Bronchial epithelial cell (primary cell): ENCODE measurements around the gene DRP2. TPM values are rescaled to one million over a fixed set of nuclear protein-coding genes. Genes with fewer than 3 reads are reported as not detected.

Experiments
- DNase-seq: peaks from one replicate; pipeline ENCODE4 v3.0.0-alpha.2; 2010; ENCODE audit warnings: low read depth
- FAIRE-seq: peaks from 2 replicates; lab custom pipeline; 2011; peaks lifted over from hg19 to GRCh38; lab: Jason Lieb, UNC
- H3K27me3 ChIP-seq: 2 replicates; pipeline ENCODE4 v1.5.1; 2011; ENCODE audit warnings: low read length; ENCODE audit not compliant: control insufficient read depth, insufficient read depth
- H3K36me3 ChIP-seq: 2 replicates; pipeline ENCODE4 v1.5.1; 2011; ENCODE audit warnings: low read length; ENCODE audit not compliant: control insufficient read depth, insufficient read depth
- H3K4me3 ChIP-seq: 2 replicates; pipeline ENCODE4 v1.5.1; 2011; ENCODE audit warnings: mild to moderate bottlenecking, low read depth, low read length, control low read depth
- total RNA-seq: library from RNA; depleted of rRNA; stranded (reverse); fragments of >200 nt; gene quantifications from 2 replicates; pipeline ENCODE4 v1.2.1, GENCODE V29; 2014
- TF ChIP-seq, protein P1 (sequence below): IDR thresholded peaks from 2 replicates; pipeline ENCODE4 v1.5.1; 2011; ENCODE audit warnings: mild to moderate bottlenecking, moderate library complexity, low read length, control low read depth, inconsistent platforms; ENCODE audit not compliant: insufficient read depth, severe bottlenecking

Gene DRP2
- total RNA-seq, 1 donor from 2014 or later, result not detected

DNA sequence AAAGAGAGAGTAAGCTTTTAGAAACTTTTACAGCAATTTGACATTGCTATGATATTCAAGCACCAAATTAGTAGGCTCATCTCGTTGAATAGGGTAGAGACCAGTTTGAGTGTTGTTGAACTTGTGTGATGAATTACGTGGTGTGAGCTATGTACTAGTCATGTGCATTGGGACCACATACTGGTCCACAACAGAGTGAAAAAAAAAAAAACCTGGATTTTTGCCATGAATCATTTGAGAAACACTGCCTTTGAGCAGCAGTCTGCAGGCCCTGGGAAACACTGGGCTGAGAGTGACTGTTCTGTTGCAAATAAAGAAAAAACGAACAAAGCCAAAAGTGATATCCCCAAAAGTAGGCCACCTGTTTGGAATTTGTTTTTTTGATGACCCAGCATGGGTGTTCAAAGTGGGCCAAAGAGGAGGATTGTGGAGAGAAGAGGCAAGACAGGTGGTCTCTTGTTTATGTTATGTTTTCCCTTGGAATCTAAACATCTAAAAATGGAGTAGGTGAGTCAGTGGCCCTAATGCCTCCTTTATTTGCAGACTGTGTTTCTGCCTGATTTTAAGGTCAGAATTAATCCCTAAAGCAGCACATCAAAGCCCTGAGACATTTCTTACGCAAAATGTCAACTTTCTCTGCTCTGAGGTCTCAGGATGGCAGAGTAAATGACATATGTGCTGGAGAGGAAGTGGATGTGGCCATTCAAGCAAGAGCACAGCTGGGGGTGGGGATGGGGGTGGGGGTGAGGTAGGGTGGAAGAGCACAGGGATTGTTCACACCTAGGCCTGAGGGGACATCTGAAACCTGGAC, 38.1 kb downstream of the DRP2 start:
- H3K36me3 ChIP-seq, result no peaks in the 10 kb centered on the region
- FAIRE-seq, result no peak
- H3K27me3 ChIP-seq, result no peaks in the 10 kb centered on the region
- no peak for DNase-seq
- TF ChIP-seq, protein P1, sequence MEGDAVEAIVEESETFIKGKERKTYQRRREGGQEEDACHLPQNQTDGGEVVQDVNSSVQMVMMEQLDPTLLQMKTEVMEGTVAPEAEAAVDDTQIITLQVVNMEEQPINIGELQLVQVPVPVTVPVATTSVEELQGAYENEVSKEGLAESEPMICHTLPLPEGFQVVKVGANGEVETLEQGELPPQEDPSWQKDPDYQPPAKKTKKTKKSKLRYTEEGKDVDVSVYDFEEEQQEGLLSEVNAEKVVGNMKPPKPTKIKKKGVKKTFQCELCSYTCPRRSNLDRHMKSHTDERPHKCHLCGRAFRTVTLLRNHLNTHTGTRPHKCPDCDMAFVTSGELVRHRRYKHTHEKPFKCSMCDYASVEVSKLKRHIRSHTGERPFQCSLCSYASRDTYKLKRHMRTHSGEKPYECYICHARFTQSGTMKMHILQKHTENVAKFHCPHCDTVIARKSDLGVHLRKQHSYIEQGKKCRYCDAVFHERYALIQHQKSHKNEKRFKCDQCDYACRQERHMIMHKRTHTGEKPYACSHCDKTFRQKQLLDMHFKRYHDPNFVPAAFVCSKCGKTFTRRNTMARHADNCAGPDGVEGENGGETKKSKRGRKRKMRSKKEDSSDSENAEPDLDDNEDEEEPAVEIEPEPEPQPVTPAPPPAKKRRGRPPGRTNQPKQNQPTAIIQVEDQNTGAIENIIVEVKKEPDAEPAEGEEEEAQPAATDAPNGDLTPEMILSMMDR, result no peak
- H3K4me3 ChIP-seq, result no peak overlapping the region

DNA sequence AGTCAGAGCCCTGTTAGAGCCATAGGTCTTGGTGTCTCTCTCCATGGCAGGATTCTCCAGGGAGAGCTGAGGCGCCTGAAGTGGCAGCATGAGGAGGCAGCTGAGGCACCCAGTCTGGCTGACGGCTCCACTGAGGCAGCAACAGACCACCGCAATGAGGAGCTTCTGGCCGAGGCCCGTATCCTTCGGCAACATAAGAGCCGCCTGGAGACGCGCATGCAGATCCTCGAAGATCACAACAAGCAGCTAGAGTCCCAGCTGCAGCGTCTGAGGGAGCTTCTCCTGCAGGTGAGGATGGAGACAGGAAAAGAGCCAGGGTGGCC, 38.6 kb downstream of the DRP2 start:
- FAIRE-seq (no peak), DNase-seq (no peak)
- Histone ChIP-seq H3K36me3 (no peaks in the 10 kb centered on the region), H3K27me3 (no peaks in the 10 kb centered on the region), H3K4me3 (no peak overlapping the region)
- TF ChIP-seq, protein P1, result no peak

DNA sequence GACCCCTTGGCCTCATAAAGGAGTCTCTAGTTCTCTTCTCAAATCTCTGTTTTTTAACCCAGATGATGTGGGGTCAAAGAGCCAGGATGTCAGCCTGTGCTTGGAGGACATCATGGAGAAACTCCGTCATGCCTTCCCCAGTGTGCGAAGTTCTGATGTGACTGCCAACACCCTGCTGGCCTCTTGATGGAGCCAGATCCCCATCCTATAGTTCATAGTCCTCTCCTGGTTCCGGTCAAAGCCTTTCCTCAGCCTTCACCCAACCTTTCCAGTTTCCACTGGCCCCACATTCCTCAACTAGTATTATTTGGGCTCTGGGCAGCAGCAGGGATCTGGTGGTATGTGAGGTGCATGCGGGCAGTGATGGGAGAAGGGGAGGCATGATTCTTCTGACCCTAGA, 40.8 kb downstream of the DRP2 start:
- no peaks in the 10 kb centered on the region for H3K27me3 ChIP-seq
- TF ChIP-seq, protein P1, result peak; percentile 19
- FAIRE-seq, result no peak
- H3K4me3 ChIP-seq, result no peak overlapping the region
- no peaks in the 10 kb centered on the region for H3K36me3 ChIP-seq
- peak; percentile 1 for DNase-seq

DNA sequence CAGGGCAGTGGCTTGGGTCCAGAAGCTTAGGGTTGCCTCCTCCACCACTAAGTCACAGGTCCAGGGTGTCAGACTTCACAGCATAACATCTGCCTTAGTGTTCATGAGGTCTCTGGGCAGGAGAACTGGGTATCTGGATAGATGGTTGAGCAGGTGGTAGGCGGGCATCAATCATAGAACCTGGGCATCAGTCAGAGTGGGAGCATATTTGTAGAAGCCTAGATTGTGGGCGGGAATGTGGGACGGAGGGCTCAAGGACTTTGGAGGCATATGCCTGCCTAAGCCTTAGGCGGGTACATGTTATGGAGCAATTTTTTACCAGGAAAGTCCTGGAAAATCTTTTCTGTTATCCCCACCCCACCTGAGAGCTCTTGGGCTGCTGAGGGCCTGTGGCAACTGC, 43.0 kb downstream of the DRP2 start:
- Histone ChIP-seq H3K4me3 (no peak overlapping the region), H3K27me3 (no peaks in the 10 kb centered on the region), H3K36me3 (no peaks in the 10 kb centered on the region)
- DNase-seq, result no peak
- TF ChIP-seq, protein P1, result no peak
- no peak for FAIRE-seq

DNA sequence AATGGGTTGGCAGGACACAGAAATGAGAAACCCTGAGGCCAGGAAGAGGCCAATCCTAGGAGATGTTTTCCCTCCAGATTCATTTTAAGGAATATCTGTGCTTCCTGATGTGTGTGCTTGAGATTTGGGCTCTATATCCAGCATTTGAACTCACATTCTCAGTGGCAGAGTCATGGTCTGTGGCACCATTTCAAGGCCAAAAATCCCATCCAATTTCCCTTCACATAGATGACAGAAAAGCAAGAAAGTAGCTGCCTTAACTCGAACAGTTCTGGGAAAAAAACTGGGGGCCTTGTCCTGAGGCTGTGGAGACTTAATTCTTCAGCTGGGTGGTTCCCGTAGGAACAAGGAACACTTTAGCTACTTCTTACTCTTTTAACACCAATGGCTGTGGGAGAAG, 44.2 kb downstream of the DRP2 start:
- no peaks in the 10 kb centered on the region for H3K36me3 ChIP-seq
- no peak overlapping the region for H3K4me3 ChIP-seq
- DNase-seq (no peak), FAIRE-seq (no peak)
- no peaks in the 10 kb centered on the region for H3K27me3 ChIP-seq
- TF ChIP-seq, protein P1, result no peak
